Loucy (cell line): ENCODE measurements around the gene ATRIP.

ENCODE experiments used
- H2AFZ ChIP-seq: fragments of 200-600 bp; sonication (generic); 2 replicates; pipeline ENCODE4 v1.6.0; 2016; ENCODE audit warnings: antibody characterized with exemption, mild to moderate bottlenecking, low read length, moderate library complexity
- H3F3A ChIP-seq: fragments of 200-600 bp; 2 replicates; pipeline ENCODE4 v1.6.0; 2016; ENCODE audit warnings: antibody characterized with exemption, low read depth, mild to moderate bottlenecking
- H3K27me3 ChIP-seq: fragments of 200-600 bp; sonication (generic); 2 replicates; pipeline ENCODE4 v1.6.1; 2014; ENCODE audit warnings: low read length, mild to moderate bottlenecking; ENCODE audit not compliant: insufficient read depth, poor library complexity, severe bottlenecking
- H3K36me3 ChIP-seq: fragments of 200-600 bp; sonication (generic); 2 replicates; pipeline ENCODE4 v1.6.1; 2016; ENCODE audit warnings: low read length; ENCODE audit not compliant: insufficient read depth
- H3K4me1 ChIP-seq: fragments of 200-600 bp; sonication (generic); 2 replicates; pipeline ENCODE4 v1.5.1; 2014; ENCODE audit warnings: low read length, mild to moderate bottlenecking; ENCODE audit not compliant: insufficient read depth, poor library complexity, severe bottlenecking
- H3K4me2 ChIP-seq: fragments of 200-600 bp; sonication (generic); 2 replicates; pipeline ENCODE4 v1.6.0; 2014; ENCODE audit warnings: antibody characterized with exemption, low read length, low read depth, mild to moderate bottlenecking; ENCODE audit not compliant: poor library complexity, severe bottlenecking
- H3K4me3 ChIP-seq: fragments of 200-600 bp; sonication (generic); 2 replicates; pipeline ENCODE4 v1.5.1; 2014; ENCODE audit warnings: low read length, mild to moderate bottlenecking, mixed read lengths; ENCODE audit not compliant: poor library complexity, severe bottlenecking
- H3K79me2 ChIP-seq: fragments of 200-600 bp; sonication (generic); 2 replicates; pipeline ENCODE4 v1.6.1; 2014; ENCODE audit warnings: low read length; ENCODE audit not compliant: insufficient read depth
- H3K9ac ChIP-seq: fragments of 200-600 bp; sonication (generic); 2 replicates; pipeline ENCODE4 v1.6.0; 2014; ENCODE audit warnings: mild to moderate bottlenecking, low read depth, low read length, moderate library complexity; ENCODE audit not compliant: poor library complexity, severe bottlenecking
- H3K9me2 ChIP-seq: fragments of 200-600 bp; sonication (generic); replicated peaks from 2 replicates; pipeline ENCODE4 v1.6.1; 2016; ENCODE audit warnings: low read depth, low read length, mixed read lengths
- H3K9me3 ChIP-seq: fragments of 200-600 bp; sonication (generic); 2 replicates; pipeline ENCODE4 v1.6.1; 2014; ENCODE audit warnings: mild to moderate bottlenecking, antibody characterized with exemption, low read length, low read depth; ENCODE audit not compliant: insufficient read depth
- H4K20me1 ChIP-seq: fragments of 200-600 bp; sonication (generic); 2 replicates; pipeline ENCODE4 v1.6.0; 2014; ENCODE audit warnings: antibody characterized with exemption, low read length, mild to moderate bottlenecking; ENCODE audit not compliant: insufficient read depth, poor library complexity, severe bottlenecking
- EZH2phosphoT487 ChIP-seq: fragments of 200-600 bp; IDR thresholded peaks from 2 replicates; pipeline ENCODE4 v1.6.1; 2018; ENCODE audit warnings: antibody characterized with exemption, mild to moderate bottlenecking, moderate library complexity, borderline replicate concordance
- TF ChIP-seq, protein P1 (sequence below): fragments of 200-600 bp; sonication (generic); conservative IDR thresholded peaks from 2 replicates; pipeline ENCODE4 v1.5.1; 2014; ENCODE audit warnings: mild to moderate bottlenecking, antibody characterized with exemption, low read length

ATRIP gene

GRCh38 chr3:48431224-48432029, 15.1 kb upstream of the ATRIP start:
- Histone ChIP-seq H4K20me1 (peaks cover 11% of the 10 kb centered on the region), H3K9ac (peak overlapping the region; percentile 82), H3K4me3 (no peak overlapping the region), H3F3A (no peaks in the 10 kb centered on the region), H3K4me1 (peaks cover 33% of the 10 kb centered on the region), H3K4me2 (no peak overlapping the region), H3K36me3 (no peaks in the 10 kb centered on the region), H2AFZ (no peak overlapping the region), H3K79me2 (peaks cover 35% of the 10 kb centered on the region), H3K9me3 (no peaks in the 10 kb centered on the region), H3K9me2 (no peaks in the 10 kb centered on the region), H3K27me3 (no peaks in the 10 kb centered on the region)
- TF ChIP-seq, protein P1, sequence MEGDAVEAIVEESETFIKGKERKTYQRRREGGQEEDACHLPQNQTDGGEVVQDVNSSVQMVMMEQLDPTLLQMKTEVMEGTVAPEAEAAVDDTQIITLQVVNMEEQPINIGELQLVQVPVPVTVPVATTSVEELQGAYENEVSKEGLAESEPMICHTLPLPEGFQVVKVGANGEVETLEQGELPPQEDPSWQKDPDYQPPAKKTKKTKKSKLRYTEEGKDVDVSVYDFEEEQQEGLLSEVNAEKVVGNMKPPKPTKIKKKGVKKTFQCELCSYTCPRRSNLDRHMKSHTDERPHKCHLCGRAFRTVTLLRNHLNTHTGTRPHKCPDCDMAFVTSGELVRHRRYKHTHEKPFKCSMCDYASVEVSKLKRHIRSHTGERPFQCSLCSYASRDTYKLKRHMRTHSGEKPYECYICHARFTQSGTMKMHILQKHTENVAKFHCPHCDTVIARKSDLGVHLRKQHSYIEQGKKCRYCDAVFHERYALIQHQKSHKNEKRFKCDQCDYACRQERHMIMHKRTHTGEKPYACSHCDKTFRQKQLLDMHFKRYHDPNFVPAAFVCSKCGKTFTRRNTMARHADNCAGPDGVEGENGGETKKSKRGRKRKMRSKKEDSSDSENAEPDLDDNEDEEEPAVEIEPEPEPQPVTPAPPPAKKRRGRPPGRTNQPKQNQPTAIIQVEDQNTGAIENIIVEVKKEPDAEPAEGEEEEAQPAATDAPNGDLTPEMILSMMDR: no peak
- no peak for TF ChIP-seq EZH2phosphoT487

GRCh38 chr3:48432411-48433371, 13.8 kb upstream of the ATRIP start:
- Histone ChIP-seq H3K27me3 (no peaks in the 10 kb centered on the region), H3K4me3 (no peak overlapping the region), H3K36me3 (no peaks in the 10 kb centered on the region), H3F3A (no peaks in the 10 kb centered on the region), H3K9ac (no peak overlapping the region), H3K4me1 (peaks cover 24% of the 10 kb centered on the region), H2AFZ (no peak overlapping the region), H3K79me2 (peaks cover 23% of the 10 kb centered on the region), H4K20me1 (peaks cover 8% of the 10 kb centered on the region), H3K9me2 (no peaks in the 10 kb centered on the region), H3K4me2 (no peak overlapping the region), H3K9me3 (no peaks in the 10 kb centered on the region)
- TF ChIP-seq, protein P1: peak; percentile 60
- no peak for TF ChIP-seq EZH2phosphoT487

- Histone ChIP-seq H3K4me2 (no peak overlapping the region), H3K4me3 (no peak overlapping the region), H3K27me3 (no peaks in the 10 kb centered on the region), H3K4me1 (peaks cover 15% of the 10 kb centered on the region), H3K9me2 (no peaks in the 10 kb centered on the region), H2AFZ (no peak overlapping the region), H3F3A (no peaks in the 10 kb centered on the region), H3K36me3 (no peaks in the 10 kb centered on the region), H3K79me2 (peaks cover 17% of the 10 kb centered on the region), H3K9ac (no peak overlapping the region), H4K20me1 (no peaks in the 10 kb centered on the region), H3K9me3 (no peaks in the 10 kb centered on the region)
- TF ChIP-seq EZH2phosphoT487: no peak
- TF ChIP-seq, protein P1: no peak
Observed at GRCh38 chr3:48433472-48434118, 12.9 kb upstream of the ATRIP start.
